CD4-positive, alpha-beta T cell treated with Interleukin-6 for 4 hours (primary cell): Measurements from ENCODE around the gene BLM.

ENCODE experiments used
- DNase-seq: peaks from one replicate; pipeline ENCODE4 v3.0.0-alpha.2; 2020; ENCODE audit warnings: mixed read lengths

Gene BLM

GRCh38 chr15:90742087-90742486 is 24.9 kb downstream of the BLM start:
- DNase-seq: no peak

GRCh38 chr15:90743407-90743806 is 26.3 kb downstream of the BLM start:
- no peak for DNase-seq

DNA sequence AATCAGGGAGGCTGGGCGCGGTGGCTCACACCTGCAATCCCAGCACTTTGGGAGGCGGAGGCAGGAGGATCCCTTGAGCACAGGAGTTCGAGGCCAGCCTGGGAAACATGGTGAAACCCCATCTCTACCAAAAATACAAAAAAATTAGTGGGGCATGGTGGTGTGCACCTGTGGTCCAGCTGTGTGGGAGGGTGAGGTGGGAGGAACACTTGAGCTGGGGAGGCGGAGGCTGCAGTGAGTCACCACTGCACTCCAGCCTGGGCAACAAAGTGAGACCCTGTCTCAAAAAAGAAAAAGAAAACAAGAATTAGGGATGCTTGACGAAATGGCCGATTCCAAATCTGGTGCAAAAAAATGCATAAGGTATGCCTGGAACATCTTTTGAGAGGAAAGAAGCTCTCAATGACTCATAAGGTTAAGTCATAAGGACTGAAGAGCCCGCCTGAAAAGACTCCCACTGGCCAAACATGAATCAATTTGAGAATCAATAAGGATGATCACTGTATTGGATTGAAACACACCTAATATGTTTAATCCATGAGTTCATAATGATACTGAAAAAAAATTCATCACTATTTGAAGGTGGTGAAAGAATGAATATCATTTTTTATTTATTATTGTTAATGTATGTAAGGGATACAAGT is 27.7 kb downstream of the BLM start:
- DNase-seq: no peak

GRCh38 chr15:90749754-90750153 is 32.6 kb downstream of the BLM start:
- peak; percentile 9 for DNase-seq

DNA sequence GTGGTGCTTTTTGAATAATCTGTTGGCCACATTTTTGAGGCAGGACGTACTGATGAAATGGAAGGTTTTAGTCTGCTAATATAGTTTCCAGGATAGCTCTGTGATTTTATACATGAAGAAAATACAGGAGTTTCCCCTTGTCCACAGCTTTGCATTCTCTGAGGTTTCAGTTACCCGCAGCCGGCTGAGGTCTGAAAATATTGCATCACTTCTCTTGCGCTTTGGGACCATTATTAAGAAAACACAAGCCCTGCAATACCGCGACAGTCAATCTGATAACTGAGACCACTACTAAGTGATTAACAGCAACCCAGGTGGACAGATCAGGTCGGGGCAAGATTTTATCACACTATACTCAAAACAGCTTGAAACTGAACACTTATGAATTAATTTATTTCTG is 33.0 kb downstream of the BLM start:
- no peak for DNase-seq

- no peak for DNase-seq
These were observed 34.2 kb downstream of the BLM start for GRCh38 chr15:90751300-90751825.

- DNase-seq: no peak
These were observed 39.8 kb downstream of the BLM start for GRCh38 chr15:90756916-90757315.

- no peak for DNase-seq
These were observed 40.3 kb downstream of the BLM start for GRCh38 chr15:90757461-90757860.

- no peak for DNase-seq
These were observed 43.6 kb downstream of the BLM start for GRCh38 chr15:90760661-90761232.

GRCh38 chr15:90761629-90762028 is 44.5 kb downstream of the BLM start:
- DNase-seq: no peak

DNA sequence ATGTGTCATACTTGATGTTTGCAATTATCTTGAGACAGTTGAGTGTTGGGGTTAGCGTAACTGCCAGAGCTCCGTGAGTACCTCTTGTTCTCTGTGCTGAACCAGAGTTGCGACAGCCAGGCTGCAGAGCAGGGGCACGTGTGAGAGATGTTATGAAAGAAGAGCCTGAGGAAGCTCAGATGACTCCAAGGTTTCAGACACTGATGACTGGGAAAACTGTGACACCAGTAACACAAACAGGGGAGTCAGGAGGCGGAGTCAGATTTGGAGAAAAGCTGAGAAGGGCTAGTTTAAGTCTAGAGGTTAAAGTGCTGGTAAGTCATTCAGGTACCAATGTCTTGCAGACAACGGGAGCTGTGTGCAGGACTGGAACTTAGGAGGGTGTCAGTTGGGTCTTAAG is 45.0 kb downstream of the BLM start:
- DNase-seq: no peak

- no peak for DNase-seq
These were observed 46.4 kb downstream of the BLM start for GRCh38 chr15:90763366-90764099.

DNA sequence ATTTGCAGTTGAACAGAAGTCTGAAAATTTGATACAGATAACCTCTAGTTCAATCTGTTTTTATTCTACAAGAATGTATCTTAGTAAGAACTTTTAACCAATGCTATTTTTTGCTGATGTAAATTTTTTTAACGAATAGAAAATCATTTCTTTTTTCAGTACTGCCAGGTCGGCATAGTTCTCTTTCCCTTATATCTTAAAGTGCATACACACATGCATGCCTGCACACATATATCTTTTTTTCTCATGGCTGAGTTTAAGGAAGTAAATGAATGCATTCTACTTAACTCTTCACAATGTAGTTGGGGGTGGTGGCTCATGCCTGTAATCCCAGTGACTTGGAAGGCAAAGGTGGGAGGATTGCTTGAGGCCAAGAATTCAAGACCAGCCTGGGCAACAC is 48.4 kb downstream of the BLM start:
- no peak for DNase-seq

GRCh38 chr15:90765966-90766365 is 48.8 kb downstream of the BLM start:
- no peak for DNase-seq

DNA sequence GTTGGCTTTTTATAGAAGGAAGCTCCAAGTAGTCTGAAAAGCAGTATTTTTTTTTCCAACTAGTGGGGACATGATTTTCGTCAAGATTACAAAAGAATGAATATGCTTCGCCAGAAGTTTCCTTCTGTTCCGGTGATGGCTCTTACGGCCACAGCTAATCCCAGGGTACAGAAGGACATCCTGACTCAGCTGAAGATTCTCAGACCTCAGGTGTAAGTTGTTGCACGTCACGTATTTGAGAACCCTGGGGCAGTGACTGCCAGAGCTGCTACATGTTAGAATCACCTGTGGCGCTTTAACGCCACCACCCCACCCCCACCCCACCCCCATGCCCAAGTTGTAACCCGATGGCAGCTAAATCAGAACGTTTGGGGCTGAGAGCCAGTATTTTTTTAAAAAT is 52.2 kb downstream of the BLM start:
- DNase-seq: no peak

- DNase-seq: no peak
These were observed 56.3 kb downstream of the BLM start for GRCh38 chr15:90773485-90773884.

- no peak for DNase-seq
These were observed 57.8 kb downstream of the BLM start for GRCh38 chr15:90774731-90775514.

GRCh38 chr15:90780916-90781315 is 63.8 kb downstream of the BLM start:
- peak; percentile 31 for DNase-seq

DNA sequence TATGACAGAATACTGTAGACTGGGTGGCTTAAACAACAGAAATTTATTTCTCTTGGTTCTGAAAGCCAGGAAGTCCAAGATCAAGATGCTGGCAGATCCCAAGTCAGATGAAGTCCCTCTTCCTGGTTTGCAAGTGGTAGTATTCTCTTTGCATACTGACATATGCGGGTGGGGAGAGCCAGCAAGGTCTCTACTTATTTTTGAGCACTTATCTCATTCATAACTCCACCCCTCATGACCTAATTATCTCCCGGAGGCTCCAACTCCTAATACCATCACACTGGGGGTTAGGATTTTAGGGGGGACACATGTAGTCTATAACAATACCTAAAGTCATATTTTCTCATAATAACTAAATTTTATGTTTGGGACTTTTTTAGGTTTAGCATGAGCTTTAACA is 65.3 kb downstream of the BLM start:
- no peak for DNase-seq

GRCh38 chr15:90787881-90788280 is 70.7 kb downstream of the BLM start:
- DNase-seq: no peak

GRCh38 chr15:90789462-90789861 is 72.3 kb downstream of the BLM start:
- DNase-seq: no peak

DNA sequence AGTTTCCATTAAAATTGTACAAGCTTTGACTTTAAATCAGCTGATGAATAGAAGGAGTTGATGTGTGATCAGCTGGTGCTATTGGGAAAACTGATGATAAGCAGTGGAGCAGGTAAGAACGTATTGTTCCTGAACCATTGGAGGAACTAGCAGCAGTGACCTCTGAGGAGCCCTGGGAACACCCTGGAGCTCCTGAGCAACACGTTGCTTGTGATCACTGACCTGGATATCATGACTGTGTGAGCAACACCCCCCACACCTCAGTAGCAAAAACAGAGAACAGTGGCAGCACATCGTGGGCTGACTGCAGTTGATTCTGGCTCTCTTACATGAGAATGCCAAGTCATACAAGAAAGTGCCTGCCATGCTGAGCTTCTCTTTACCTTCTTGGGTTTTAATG is 72.9 kb downstream of the BLM start:
- no peak for DNase-seq

DNA sequence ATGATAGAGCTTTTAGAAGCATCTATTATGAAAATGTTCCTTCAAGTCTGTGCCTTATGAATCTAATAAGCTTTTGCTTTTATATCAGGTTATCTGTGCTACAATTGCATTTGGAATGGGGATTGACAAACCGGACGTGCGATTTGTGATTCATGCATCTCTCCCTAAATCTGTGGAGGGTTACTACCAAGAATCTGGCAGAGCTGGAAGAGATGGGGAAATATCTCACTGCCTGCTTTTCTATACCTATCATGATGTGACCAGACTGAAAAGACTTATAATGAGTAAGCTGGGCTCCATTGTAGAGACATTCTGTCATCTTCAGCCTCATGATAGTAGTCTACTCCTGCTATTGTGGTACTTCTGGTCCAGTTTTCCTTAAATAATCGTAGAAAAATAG is 73.4 kb downstream of the BLM start:
- DNase-seq: no peak
